Measurements from ENCODE around the gene MMP17. TPM values are rescaled to one million over a fixed set of nuclear protein-coding genes. Genes with fewer than 3 reads are reported as not detected.

The MMP17 gene
- total RNA-seq, 2 experiments from 2014 or later, result 0.17 to 0.27 TPM

DNA sequence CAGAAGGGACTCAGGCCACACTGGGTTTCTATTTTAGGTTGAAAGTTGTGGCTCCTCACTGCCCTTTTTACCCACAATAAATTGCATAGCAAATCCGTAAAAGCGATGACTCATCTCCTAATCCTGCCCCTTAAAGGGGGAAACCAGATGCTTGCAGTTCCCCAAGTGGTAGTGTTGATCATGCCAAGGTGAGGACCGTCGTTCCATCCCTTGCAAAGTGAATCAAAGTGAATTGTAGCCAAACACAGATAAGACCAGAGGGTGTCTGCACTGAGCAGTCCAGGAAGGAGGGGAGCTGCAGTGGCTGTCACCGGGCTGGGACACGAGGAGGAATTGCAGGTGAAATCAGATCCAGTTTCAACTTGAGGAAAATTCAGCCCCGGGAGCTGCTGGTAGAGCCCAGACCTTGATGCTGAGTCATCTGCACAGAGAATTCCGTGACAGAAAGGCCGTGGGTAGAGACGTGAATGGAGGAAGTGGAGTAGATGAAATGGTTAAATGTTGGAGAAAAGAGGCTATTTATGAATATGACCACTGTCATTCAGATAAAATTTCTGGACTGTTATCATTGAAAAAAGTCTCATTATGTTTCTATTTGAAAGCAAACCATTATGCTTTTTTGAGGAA lies 44.2 kb upstream of the MMP17 start:
- CTCF ChIA-PET, result no interaction called here
- H3K4me3 ChIP-seq (ENCODE audit: low read length), result no peak overlapping the region
- no peaks in the 10 kb centered on the region for H3K9me3 ChIP-seq (ENCODE audit: control insufficient read depth in 1 of 2, insufficient read depth in 1 of 2, low read length in 2 of 2)
- Mint-ChIP-seq H3K27ac (no peak overlapping the region), H3K27me3 (no peaks in the 10 kb centered on the region), H3K4me1 (ENCODE audit: low read depth) (no peaks in the 10 kb centered on the region), H3K4me3 (no peak overlapping the region), H3K9me3 (no peaks in the 10 kb centered on the region), H3K36me3 (ENCODE audit: low read depth) (peaks cover 82% of the 10 kb centered on the region)
- intact Hi-C loops (cut with DNase I, micrococcal nuclease), result no loop called here
- POLR2A ChIA-PET, result no interaction called here
- no peaks in the 10 kb centered on the region for H3K4me1 ChIP-seq (ENCODE audit: insufficient read depth, low read length)
- no peak for DNase-seq
- ATAC-seq (ENCODE audit: poor library complexity), result no peak
- H3K27me3 ChIP-seq (ENCODE audit: control insufficient read depth in 1 of 2, insufficient read depth in 2 of 2, low read length in 2 of 2), result no peaks in the 10 kb centered on the region
- TF ChIP-seq, protein P1, sequence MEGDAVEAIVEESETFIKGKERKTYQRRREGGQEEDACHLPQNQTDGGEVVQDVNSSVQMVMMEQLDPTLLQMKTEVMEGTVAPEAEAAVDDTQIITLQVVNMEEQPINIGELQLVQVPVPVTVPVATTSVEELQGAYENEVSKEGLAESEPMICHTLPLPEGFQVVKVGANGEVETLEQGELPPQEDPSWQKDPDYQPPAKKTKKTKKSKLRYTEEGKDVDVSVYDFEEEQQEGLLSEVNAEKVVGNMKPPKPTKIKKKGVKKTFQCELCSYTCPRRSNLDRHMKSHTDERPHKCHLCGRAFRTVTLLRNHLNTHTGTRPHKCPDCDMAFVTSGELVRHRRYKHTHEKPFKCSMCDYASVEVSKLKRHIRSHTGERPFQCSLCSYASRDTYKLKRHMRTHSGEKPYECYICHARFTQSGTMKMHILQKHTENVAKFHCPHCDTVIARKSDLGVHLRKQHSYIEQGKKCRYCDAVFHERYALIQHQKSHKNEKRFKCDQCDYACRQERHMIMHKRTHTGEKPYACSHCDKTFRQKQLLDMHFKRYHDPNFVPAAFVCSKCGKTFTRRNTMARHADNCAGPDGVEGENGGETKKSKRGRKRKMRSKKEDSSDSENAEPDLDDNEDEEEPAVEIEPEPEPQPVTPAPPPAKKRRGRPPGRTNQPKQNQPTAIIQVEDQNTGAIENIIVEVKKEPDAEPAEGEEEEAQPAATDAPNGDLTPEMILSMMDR (IDR thresholded peaks at IDR 0.05), result no peak
- peaks cover 79% of the 10 kb centered on the region for H3K36me3 ChIP-seq (ENCODE audit: insufficient read depth, low read length)
- no peak overlapping the region for H3K27ac ChIP-seq (ENCODE audit: low read depth in 1 of 2, low read length in 2 of 2)

DNA sequence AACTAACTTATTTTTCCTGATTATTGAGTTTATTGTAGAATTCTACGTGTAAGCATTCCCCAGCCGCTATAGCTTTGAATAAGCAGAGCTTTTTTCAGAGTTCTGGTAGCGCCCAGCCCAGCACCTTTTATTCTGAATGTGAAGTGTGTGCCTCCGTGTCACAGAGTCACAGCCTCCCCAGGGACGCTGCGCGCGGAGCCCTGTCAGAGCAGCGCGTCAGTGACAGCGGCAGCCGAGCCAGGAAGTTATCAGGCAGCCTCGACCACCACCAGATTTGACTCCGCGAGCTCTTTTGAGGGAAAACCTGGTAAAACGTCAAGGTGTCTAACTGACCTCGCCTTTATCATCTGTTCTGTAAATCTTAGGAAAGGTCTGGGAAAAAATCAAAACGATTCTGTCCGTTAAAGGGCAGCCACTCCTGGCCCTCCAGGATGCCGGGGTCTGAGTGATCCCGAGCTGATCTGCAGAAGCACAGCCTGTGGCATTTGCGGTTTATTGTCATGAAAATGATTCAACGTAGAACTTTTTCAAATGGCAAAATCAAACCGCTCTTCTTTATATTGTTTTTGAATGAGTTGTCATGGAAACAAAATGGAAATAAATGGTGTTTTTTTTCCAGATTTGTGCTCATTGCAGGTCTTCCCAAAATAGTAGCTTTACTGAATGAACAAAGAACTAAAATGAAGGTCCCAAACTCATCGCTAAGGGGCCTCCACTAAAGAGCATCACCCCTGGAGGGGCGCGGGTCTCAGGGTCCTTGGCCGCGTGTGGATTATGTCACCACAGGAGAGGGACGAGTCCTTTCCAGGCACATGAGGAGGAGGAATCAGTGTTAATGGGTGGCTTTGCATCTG lies 43.1 kb upstream of the MMP17 start:
- Mint-ChIP-seq H3K9me3 (no peaks in the 10 kb centered on the region), H3K36me3 (ENCODE audit: low read depth) (peaks cover 83% of the 10 kb centered on the region), H3K4me1 (ENCODE audit: low read depth) (no peaks in the 10 kb centered on the region), H3K4me3 (no peak overlapping the region), H3K27me3 (no peaks in the 10 kb centered on the region), H3K27ac (no peak overlapping the region)
- TF ChIP-seq, protein P1 (IDR thresholded peaks at IDR 0.05), result no peak
- DNase-seq (no peak), ATAC-seq (ENCODE audit: poor library complexity) (no peak)
- intact Hi-C loops (cut with DNase I, micrococcal nuclease), result no loop called here
- Histone ChIP-seq H3K4me3 (ENCODE audit: low read length) (no peak overlapping the region), H3K4me1 (ENCODE audit: insufficient read depth, low read length) (no peaks in the 10 kb centered on the region), H3K9me3 (ENCODE audit: control insufficient read depth in 1 of 2, insufficient read depth in 1 of 2, low read length in 2 of 2) (no peaks in the 10 kb centered on the region), H3K27me3 (ENCODE audit: control insufficient read depth in 1 of 2, insufficient read depth in 2 of 2, low read length in 2 of 2) (no peaks in the 10 kb centered on the region), H3K27ac (ENCODE audit: low read depth in 1 of 2, low read length in 2 of 2) (no peak overlapping the region), H3K36me3 (ENCODE audit: insufficient read depth, low read length) (peaks cover 79% of the 10 kb centered on the region)
- ChIA-PET POLR2A (interaction anchor here (0.7 kb wide), 1 partner anchor 9 kb away, joined by 4 read pairs; no protein-coding TSS in a partner anchor), CTCF (no interaction called here)

DNA sequence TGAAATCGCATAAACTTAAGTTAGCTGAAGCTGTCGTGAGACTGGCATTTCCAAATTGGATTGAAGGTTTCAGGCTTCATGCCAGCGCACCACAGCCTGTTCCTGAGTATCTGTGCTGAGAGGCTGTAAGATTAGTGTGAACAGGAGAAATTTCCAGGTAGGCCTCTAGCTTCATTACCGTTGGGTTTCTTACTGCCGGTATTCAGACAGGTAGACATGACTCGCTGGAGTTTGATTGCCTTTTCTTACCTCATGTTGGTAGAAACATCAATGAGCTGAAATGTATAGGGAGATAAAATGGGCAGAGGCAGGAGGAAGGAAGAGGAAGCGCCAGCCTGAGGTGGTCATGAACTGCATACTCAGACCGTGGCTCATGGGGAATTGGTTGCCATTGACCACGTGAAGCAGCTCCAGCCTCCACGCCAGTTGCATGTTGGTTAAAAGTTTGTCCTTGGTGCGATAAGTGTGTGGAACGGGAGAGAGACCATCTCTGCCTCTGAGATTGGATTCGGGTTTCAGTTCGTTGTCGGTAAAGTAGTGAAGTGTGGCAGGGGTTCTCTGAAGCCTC lies 42.3 kb upstream of the MMP17 start:
- no peaks in the 10 kb centered on the region for H3K9me3 ChIP-seq (ENCODE audit: control insufficient read depth in 1 of 2, insufficient read depth in 1 of 2, low read length in 2 of 2)
- TF ChIP-seq, protein P1 (IDR thresholded peaks at IDR 0.05), result no peak
- Mint-ChIP-seq H3K4me1 (ENCODE audit: low read depth) (no peaks in the 10 kb centered on the region), H3K4me3 (no peak overlapping the region), H3K27ac (no peak overlapping the region), H3K9me3 (no peaks in the 10 kb centered on the region), H3K27me3 (no peaks in the 10 kb centered on the region), H3K36me3 (ENCODE audit: low read depth) (peaks cover 84% of the 10 kb centered on the region)
- intact Hi-C loops (cut with DNase I, micrococcal nuclease), result no loop called here
- ChIA-PET CTCF (no interaction called here), POLR2A (interaction anchor here (0.7 kb wide), 1 partner anchor 10 kb away, joined by 4 read pairs; no protein-coding TSS in a partner anchor)
- peaks cover 78% of the 10 kb centered on the region for H3K36me3 ChIP-seq (ENCODE audit: insufficient read depth, low read length)
- H3K27ac ChIP-seq (ENCODE audit: low read depth in 1 of 2, low read length in 2 of 2), result no peak overlapping the region
- no peaks in the 10 kb centered on the region for H3K27me3 ChIP-seq (ENCODE audit: control insufficient read depth in 1 of 2, insufficient read depth in 2 of 2, low read length in 2 of 2)
- no peak for DNase-seq
- H3K4me3 ChIP-seq (ENCODE audit: low read length), result no peak overlapping the region
- ATAC-seq (ENCODE audit: poor library complexity), result no peak
- H3K4me1 ChIP-seq (ENCODE audit: insufficient read depth, low read length), result no peaks in the 10 kb centered on the region
